Effector CD4-positive, alpha-beta T cell (primary cell): ENCODE measurements around the gene ITGAE.
"Not testable (repeated sequence)": the region's sequence is repeated elsewhere in the genome, so short reads cannot be mapped to it uniquely, and the experiment has no call there.

Experiments used
- DNase-seq: peaks from one replicate; pipeline ENCODE4 v3.0.0-alpha.2; 2020

Gene ITGAE

DNA sequence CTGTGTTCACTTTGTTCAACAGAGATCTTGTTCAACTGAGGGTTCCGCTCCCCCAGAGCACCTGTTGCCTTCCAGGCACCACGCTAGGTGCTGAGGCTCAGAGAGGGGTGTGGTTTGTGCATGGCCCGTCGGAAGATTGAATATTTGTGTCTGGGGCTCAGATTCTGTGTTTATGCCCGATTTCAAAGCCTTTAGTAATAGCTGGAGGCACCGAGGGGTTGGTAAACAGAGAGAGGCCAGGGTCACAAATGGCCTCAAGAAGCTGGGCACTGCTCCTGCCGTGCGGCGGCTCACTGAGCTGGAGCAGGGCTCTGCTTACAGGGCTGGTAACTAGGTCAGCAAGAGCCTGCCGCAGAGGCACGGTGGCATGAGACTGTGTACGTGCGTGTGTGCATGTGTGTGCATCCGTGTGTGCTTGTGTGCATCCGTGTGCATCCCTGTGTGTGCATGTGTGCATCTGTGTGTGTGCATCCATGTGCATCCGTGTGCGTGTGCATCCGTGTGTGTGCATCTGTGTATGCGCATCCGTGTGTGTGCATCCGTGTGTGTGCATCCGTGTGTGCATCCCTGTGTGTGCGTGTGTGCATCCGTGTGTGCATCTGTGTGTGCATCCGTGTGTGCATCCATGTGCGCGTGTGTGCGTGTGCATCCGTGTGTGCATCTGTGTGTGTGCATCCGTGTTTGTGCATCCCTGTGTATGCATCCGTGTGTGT is 5.4 kb downstream of the ITGAE start:
- DNase-seq, result no peak

- peak; percentile 32 for DNase-seq
Observed at GRCh38 chr17:3794557-3795389, 6.2 kb downstream of the ITGAE start.

- DNase-seq, result not testable (repeated sequence)
Observed at GRCh38 chr17:3794152-3794551, 6.8 kb downstream of the ITGAE start.

- DNase-seq, result not testable (repeated sequence)
Observed at GRCh38 chr17:3793258-3793657, 7.7 kb downstream of the ITGAE start.

DNA sequence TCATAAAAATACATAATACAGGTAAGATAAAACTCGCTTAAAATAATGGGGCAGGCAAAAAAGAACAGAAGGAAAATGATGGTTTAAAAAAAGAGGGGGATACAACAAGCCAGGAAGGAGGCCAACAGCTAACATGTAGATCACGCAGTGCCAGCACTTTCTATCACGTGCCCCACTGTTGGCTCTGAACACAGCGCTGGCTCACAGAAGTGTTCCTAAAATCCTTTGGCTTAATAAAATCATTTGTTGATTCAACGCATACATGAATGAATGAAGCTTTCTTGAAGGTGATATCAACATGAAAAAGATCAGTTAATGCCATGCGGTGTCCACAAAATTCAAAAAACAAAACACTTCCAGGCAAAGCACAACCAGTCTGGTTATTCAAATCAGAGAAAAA is 8.5 kb downstream of the ITGAE start:
- no peak for DNase-seq

- DNase-seq, result no peak
Observed at GRCh38 chr17:3788200-3788599, 12.8 kb downstream of the ITGAE start.

- DNase-seq, result not testable (repeated sequence)
Observed at GRCh38 chr17:3785323-3785722, 15.7 kb downstream of the ITGAE start.

- no peak for DNase-seq
Observed at GRCh38 chr17:3782751-3783150, 18.2 kb downstream of the ITGAE start.

- DNase-seq, result no peak
Observed at GRCh38 chr17:3780986-3781385, 20.0 kb downstream of the ITGAE start.

GRCh38 chr17:3777366-3778120 is 23.4 kb downstream of the ITGAE start:
- DNase-seq, result no peak

DNA sequence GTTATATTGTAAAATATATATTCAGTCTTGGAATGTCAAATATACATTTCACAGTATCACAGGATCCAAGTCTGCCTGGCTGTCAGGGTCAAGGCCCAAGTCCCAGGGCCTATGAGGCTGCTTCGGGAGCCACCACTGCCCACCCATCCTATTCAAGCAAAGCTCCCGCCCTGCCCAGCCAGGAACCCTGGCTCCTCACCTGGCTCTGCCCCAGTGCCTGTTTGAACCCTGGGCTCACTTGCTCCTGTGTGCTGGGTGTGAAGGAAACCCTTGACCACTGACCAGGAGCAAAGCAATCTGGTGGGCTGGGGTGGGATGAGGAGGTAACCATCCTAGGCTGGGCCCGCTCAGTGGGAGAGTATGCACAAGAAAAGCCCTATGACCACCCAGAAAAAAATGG is 27.0 kb downstream of the ITGAE start:
- no peak for DNase-seq

- no peak for DNase-seq
Observed at GRCh38 chr17:3773511-3773910, 27.5 kb downstream of the ITGAE start.

- DNase-seq, result no peak
Observed at GRCh38 chr17:3772764-3773163, 28.2 kb downstream of the ITGAE start.

- DNase-seq, result no peak
Observed at GRCh38 chr17:3771140-3771539, 29.8 kb downstream of the ITGAE start.

DNA sequence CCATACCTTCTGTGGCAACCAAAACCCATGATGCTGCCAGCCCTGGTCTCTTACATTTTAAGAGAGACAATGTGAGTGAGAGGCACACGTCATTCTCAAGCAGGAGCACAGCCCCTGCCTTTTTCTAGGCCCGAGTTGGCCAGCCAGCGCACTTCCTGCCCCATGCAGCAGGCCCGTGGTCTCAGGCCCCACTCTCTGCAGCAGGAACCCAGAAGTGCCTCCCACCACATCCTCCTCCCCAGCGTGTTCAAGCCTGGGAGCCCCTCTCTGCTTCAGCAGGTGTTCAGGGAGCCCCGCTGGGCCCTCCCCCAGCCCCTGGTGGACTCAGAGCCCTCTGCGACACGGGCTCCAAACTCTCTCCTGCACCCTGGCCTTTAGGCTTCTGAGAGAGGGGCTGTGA is 30.5 kb downstream of the ITGAE start:
- no peak for DNase-seq

- DNase-seq, result no peak
Observed at GRCh38 chr17:3768769-3769168, 32.2 kb downstream of the ITGAE start.

GRCh38 chr17:3768341-3768740 is 32.6 kb downstream of the ITGAE start:
- DNase-seq, result no peak

GRCh38 chr17:3766779-3767178 is 34.2 kb downstream of the ITGAE start:
- DNase-seq, result no peak

- no peak for DNase-seq
Observed at GRCh38 chr17:3765981-3766380, 35.0 kb downstream of the ITGAE start.

DNA sequence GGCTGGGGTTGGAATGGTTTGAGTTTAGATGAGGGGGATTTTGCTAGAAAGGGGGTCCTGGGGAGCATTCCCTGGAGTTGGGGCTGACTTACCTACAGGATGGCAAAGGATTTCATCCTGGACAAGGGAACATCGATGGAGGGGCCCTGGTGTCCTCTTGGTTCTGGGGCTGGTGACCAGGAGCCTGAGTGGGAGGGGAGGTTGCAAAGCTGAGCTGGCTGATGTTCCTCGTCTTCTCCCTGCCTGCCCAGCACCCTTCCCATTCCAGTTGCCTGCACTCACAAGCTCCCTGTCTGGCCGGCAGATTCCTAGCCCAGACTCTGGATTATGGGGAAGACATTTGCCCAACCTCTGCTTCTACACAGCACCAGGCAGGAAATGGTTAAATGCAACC is 37.2 kb downstream of the ITGAE start:
- no peak for DNase-seq

GRCh38 chr17:3762922-3763776 is 37.8 kb downstream of the ITGAE start:
- no peak for DNase-seq

DNA sequence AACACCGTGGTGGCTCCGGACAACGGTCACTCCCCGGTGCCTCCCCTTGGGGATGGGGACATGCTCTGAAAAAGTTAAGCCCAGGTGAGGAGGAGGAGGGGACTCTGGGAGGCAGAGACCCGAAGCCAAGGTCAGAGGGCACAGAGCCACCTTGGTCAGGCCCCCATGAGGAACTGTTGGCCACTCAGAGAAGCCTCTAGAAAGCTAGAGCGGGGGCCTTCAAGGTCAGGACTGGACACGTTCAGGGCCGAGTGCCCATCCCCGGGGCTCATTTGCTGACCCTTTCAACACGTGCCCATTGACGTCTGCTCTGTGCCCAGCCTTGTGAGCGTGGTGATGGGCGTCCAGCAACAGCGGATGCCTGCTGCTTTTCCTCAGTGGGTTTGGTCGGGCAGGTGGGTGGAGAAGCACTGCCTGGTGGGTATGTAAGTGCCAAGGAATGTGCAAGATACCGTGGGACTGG is 39.0 kb downstream of the ITGAE start:
- no peak for DNase-seq
